OCI-LY7 (cell line): ENCODE data around the gene CASZ1.

Experiments used
- EZH2phosphoT487 ChIP-seq: fragments of 200-600 bp; sonication (generic); IDR thresholded peaks from 2 replicates; pipeline ENCODE4 v1.6.1; 2018; ENCODE audit warnings: low read depth, borderline replicate concordance, mild to moderate bottlenecking, mixed run types, antibody characterized with exemption, low read length, moderate library complexity, mixed read lengths
- TF ChIP-seq, protein P1 (sequence below): fragments of 200-600 bp; sonication (generic); conservative IDR thresholded peaks from 2 replicates; pipeline ENCODE4 v1.5.1; 2014; ENCODE audit warnings: mild to moderate bottlenecking, antibody characterized with exemption, low read length, moderate library complexity, mixed read lengths

- TF ChIP-seq, protein P1, sequence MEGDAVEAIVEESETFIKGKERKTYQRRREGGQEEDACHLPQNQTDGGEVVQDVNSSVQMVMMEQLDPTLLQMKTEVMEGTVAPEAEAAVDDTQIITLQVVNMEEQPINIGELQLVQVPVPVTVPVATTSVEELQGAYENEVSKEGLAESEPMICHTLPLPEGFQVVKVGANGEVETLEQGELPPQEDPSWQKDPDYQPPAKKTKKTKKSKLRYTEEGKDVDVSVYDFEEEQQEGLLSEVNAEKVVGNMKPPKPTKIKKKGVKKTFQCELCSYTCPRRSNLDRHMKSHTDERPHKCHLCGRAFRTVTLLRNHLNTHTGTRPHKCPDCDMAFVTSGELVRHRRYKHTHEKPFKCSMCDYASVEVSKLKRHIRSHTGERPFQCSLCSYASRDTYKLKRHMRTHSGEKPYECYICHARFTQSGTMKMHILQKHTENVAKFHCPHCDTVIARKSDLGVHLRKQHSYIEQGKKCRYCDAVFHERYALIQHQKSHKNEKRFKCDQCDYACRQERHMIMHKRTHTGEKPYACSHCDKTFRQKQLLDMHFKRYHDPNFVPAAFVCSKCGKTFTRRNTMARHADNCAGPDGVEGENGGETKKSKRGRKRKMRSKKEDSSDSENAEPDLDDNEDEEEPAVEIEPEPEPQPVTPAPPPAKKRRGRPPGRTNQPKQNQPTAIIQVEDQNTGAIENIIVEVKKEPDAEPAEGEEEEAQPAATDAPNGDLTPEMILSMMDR = no peak
- no peak for TF ChIP-seq EZH2phosphoT487
Observed at GRCh38 chr1:10756842-10757241, 39.6 kb downstream of the CASZ1 start.
